WTC11 (cell line): ENCODE measurements around the gene ALDH5A1. TPM values are rescaled to one million over a fixed set of nuclear protein-coding genes. Genes with fewer than 3 reads are reported as not detected.

Source experiments
- ATAC-seq: fragments of 200-7000 bp; cut with Tn5 transposase; 2 replicates; pipeline ENCODE4 v1.10.0; 2021; ENCODE audit warnings: mild to moderate bottlenecking, moderate library complexity
- CTCF ChIA-PET: fragments of 300-600 bp; sonication (Branson Sonifier 250); formaldehyde crosslinking; loops from one replicate; lab custom pipeline; 2021; ENCODE audit warnings: antibody characterized with exemption; lab: Charles Lee
- POLR2A ChIA-PET: fragments of 350-600 bp; sonication (Branson Sonifier 250); formaldehyde crosslinking; loops from one replicate; lab custom pipeline; 2021; ENCODE audit warnings: antibody characterized with exemption; lab: Charles Lee
- DNase-seq: peaks from one replicate; pipeline ENCODE4 v3.0.0; 2021; ENCODE audit warnings: low spot score
- H3K27ac Mint-ChIP-seq: 2 replicates; pipeline ENCODE4 v1.8.0; 2021; ENCODE audit warnings: mixed read lengths
- H3K27me3 Mint-ChIP-seq: 2 replicates; pipeline ENCODE4 v1.8.0; 2021; ENCODE audit warnings: low read depth, mild to moderate bottlenecking, moderate library complexity, mixed read lengths
- H3K36me3 Mint-ChIP-seq: 2 replicates; pipeline ENCODE4 v1.8.0; 2021; ENCODE audit warnings: mixed read lengths
- H3K4me1 Mint-ChIP-seq: 2 replicates; pipeline ENCODE4 v1.8.0; 2022; ENCODE audit warnings: mixed read lengths
- H3K4me3 Mint-ChIP-seq: 2 replicates; pipeline ENCODE4 v1.8.0; 2021; ENCODE audit warnings: mild to moderate bottlenecking, moderate library complexity, mixed read lengths
- H3K9me3 Mint-ChIP-seq: 2 replicates; pipeline ENCODE4 v1.8.0; 2021; ENCODE audit warnings: mixed read lengths
- ETV6 ChIP-seq: sonication (generic); formaldehyde crosslinking; IDR thresholded peaks from 2 replicates; pipeline ENCODE4 v1.8.1; 2022; ENCODE audit warnings: mild to moderate bottlenecking, missing genetic modification reagents
- NR2C2 ChIP-seq: sonication (generic); formaldehyde crosslinking; IDR thresholded peaks from 2 replicates; pipeline ENCODE4 v1.8.0; 2022; ENCODE audit warnings: mild to moderate bottlenecking, missing genetic modification reagents
- PRRX2 ChIP-seq: fragments of 250-450 bp; sonication (Bioruptor Pico); IDR thresholded peaks from 2 replicates; pipeline ENCODE4 v1.8.0; 2021; ENCODE audit warnings: mild to moderate bottlenecking
- RELA ChIP-seq: sonication (generic); formaldehyde crosslinking; IDR thresholded peaks from 2 replicates; pipeline ENCODE4 v1.8.1; 2022; ENCODE audit warnings: missing genetic modification reagents, mild to moderate bottlenecking, borderline replicate concordance
- TP53 ChIP-seq: sonication (generic); formaldehyde crosslinking; IDR thresholded peaks from 2 replicates; pipeline ENCODE4 v1.8.1; 2023; ENCODE audit warnings: mild to moderate bottlenecking, missing genetic modification reagents
- total RNA-seq: library from RNA; stranded (reverse); gene quantifications from 3 replicates; pipeline ENCODE4 v1.2.3, GENCODE V29; 2021
- TF ChIP-seq, protein P1 (sequence below): sonication (generic); formaldehyde crosslinking; IDR thresholded peaks from 2 replicates; pipeline ENCODE4 v1.8.0; 2023; ENCODE audit warnings: missing genetic modification reagents, mild to moderate bottlenecking, borderline replicate concordance
- TF ChIP-seq, protein P2 (sequence below): sonication (generic); formaldehyde crosslinking; IDR thresholded peaks from 2 replicates; pipeline ENCODE4 v1.8.0; 2023; ENCODE audit warnings: mild to moderate bottlenecking, missing genetic modification reagents
- TF ChIP-seq, protein P3 (sequence below): fragments of 250-450 bp; sonication (Bioruptor Pico); IDR thresholded peaks from 2 replicates; pipeline ENCODE4 v1.9.0; 2021; ENCODE audit warnings: moderate library complexity, mild to moderate bottlenecking, inconsistent platforms, borderline replicate concordance
- TF ChIP-seq, protein P4 (sequence below): sonication (generic); formaldehyde crosslinking; IDR thresholded peaks from 2 replicates; pipeline ENCODE4 v1.8.1; 2023; ENCODE audit warnings: mild to moderate bottlenecking, missing genetic modification reagents, borderline replicate concordance
- TF ChIP-seq, protein P5 (sequence below): fragments of 250-450 bp; sonication (Bioruptor Pico); conservative IDR thresholded peaks from 2 replicates; pipeline ENCODE4 v1.9.0; 2021; ENCODE audit warnings: mild to moderate bottlenecking

The ALDH5A1 gene
- total RNA-seq, 1 experiment from 2014 or later, result 5.1 TPM

DNA sequence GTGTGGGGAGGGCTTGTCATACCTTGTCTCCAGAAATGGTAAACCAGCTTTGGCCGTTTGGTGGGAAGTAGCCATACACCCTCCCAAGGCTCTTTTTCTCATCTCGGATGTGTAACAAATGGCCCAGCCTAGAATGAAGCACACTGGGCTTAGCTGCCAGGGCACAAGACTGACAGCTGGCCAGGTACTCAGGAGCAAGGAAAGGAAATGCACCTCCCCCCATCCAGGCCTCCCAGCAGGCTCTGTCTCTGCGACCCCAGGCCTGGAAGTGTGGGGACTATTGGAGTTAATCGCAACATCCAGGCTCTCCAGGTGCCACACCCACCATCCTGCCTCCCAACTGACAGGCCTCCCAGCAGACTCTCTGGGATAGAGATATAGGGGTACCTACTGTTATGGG, 49.1 kb upstream of the ALDH5A1 start:
- Mint-ChIP-seq H3K4me3 (no peak overlapping the region), H3K9me3 (no peaks in the 10 kb centered on the region), H3K4me1 (peaks cover 8% of the 10 kb centered on the region), H3K27me3 (no peaks in the 10 kb centered on the region), H3K27ac (no peak overlapping the region), H3K36me3 (peaks cover 2% of the 10 kb centered on the region; the same call in 1 of the 2 replicates)
- POLR2A ChIA-PET, result no interaction called here
- TF ChIP-seq, protein P1, sequence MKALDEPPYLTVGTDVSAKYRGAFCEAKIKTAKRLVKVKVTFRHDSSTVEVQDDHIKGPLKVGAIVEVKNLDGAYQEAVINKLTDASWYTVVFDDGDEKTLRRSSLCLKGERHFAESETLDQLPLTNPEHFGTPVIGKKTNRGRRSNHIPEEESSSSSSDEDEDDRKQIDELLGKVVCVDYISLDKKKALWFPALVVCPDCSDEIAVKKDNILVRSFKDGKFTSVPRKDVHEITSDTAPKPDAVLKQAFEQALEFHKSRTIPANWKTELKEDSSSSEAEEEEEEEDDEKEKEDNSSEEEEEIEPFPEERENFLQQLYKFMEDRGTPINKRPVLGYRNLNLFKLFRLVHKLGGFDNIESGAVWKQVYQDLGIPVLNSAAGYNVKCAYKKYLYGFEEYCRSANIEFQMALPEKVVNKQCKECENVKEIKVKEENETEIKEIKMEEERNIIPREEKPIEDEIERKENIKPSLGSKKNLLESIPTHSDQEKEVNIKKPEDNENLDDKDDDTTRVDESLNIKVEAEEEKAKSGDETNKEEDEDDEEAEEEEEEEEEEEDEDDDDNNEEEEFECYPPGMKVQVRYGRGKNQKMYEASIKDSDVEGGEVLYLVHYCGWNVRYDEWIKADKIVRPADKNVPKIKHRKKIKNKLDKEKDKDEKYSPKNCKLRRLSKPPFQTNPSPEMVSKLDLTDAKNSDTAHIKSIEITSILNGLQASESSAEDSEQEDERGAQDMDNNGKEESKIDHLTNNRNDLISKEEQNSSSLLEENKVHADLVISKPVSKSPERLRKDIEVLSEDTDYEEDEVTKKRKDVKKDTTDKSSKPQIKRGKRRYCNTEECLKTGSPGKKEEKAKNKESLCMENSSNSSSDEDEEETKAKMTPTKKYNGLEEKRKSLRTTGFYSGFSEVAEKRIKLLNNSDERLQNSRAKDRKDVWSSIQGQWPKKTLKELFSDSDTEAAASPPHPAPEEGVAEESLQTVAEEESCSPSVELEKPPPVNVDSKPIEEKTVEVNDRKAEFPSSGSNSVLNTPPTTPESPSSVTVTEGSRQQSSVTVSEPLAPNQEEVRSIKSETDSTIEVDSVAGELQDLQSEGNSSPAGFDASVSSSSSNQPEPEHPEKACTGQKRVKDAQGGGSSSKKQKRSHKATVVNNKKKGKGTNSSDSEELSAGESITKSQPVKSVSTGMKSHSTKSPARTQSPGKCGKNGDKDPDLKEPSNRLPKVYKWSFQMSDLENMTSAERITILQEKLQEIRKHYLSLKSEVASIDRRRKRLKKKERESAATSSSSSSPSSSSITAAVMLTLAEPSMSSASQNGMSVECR (CRISPR knock-in tag), result no peak
- TF ChIP-seq, protein P2, sequence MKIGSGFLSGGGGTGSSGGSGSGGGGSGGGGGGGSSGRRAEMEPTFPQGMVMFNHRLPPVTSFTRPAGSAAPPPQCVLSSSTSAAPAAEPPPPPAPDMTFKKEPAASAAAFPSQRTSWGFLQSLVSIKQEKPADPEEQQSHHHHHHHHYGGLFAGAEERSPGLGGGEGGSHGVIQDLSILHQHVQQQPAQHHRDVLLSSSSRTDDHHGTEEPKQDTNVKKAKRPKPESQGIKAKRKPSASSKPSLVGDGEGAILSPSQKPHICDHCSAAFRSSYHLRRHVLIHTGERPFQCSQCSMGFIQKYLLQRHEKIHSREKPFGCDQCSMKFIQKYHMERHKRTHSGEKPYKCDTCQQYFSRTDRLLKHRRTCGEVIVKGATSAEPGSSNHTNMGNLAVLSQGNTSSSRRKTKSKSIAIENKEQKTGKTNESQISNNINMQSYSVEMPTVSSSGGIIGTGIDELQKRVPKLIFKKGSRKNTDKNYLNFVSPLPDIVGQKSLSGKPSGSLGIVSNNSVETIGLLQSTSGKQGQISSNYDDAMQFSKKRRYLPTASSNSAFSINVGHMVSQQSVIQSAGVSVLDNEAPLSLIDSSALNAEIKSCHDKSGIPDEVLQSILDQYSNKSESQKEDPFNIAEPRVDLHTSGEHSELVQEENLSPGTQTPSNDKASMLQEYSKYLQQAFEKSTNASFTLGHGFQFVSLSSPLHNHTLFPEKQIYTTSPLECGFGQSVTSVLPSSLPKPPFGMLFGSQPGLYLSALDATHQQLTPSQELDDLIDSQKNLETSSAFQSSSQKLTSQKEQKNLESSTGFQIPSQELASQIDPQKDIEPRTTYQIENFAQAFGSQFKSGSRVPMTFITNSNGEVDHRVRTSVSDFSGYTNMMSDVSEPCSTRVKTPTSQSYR (CRISPR knock-in tag), result peak; percentile 50; the same call in 1 of the 2 replicates
- no peak for TF ChIP-seq RELA (CRISPR knock-in tag)
- TF ChIP-seq ETV6 (CRISPR knock-in tag), result no peak
- no peak for TF ChIP-seq NR2C2
- TF ChIP-seq TP53 (CRISPR knock-in tag), result no peak
- TF ChIP-seq, protein P3, sequence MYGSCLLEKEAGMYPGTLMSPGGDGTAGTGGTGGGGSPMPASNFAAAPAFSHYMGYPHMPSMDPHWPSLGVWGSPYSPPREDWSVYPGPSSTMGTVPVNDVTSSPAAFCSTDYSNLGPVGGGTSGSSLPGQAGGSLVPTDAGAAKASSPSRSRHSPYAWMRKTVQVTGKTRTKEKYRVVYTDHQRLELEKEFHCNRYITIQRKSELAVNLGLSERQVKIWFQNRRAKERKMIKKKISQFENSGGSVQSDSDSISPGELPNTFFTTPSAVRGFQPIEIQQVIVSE (CRISPR knock-in tag), result no peak
- ATAC-seq (peak; percentile 76), DNase-seq (peak; percentile 21)
- CTCF ChIA-PET, result no interaction called here

DNA sequence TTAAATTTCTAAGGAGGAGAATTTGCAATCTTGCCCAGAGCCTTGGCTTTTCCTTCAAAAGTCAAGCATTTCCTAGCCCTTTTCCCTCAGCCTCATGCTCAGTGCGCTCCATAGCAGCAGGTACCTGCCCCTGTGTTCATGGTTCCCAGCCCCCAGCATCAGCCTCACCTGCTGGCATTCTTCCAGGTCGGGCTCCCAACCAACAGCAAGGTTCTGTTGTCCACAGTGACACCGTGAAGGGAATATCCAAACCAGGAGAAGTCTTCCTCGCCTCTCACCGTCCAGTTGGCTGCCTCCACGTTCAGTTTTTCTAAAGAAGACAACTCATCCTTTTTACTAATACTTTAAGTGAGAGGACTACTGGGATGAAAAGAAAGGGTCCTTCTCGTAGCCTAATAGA, 48.1 kb upstream of the ALDH5A1 start:
- TF ChIP-seq PRRX2, result no peak
- TF ChIP-seq, protein P4, sequence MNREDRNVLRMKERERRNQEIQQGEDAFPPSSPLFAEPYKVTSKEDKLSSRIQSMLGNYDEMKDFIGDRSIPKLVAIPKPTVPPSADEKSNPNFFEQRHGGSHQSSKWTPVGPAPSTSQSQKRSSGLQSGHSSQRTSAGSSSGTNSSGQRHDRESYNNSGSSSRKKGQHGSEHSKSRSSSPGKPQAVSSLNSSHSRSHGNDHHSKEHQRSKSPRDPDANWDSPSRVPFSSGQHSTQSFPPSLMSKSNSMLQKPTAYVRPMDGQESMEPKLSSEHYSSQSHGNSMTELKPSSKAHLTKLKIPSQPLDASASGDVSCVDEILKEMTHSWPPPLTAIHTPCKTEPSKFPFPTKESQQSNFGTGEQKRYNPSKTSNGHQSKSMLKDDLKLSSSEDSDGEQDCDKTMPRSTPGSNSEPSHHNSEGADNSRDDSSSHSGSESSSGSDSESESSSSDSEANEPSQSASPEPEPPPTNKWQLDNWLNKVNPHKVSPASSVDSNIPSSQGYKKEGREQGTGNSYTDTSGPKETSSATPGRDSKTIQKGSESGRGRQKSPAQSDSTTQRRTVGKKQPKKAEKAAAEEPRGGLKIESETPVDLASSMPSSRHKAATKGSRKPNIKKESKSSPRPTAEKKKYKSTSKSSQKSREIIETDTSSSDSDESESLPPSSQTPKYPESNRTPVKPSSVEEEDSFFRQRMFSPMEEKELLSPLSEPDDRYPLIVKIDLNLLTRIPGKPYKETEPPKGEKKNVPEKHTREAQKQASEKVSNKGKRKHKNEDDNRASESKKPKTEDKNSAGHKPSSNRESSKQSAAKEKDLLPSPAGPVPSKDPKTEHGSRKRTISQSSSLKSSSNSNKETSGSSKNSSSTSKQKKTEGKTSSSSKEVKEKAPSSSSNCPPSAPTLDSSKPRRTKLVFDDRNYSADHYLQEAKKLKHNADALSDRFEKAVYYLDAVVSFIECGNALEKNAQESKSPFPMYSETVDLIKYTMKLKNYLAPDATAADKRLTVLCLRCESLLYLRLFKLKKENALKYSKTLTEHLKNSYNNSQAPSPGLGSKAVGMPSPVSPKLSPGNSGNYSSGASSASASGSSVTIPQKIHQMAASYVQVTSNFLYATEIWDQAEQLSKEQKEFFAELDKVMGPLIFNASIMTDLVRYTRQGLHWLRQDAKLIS (CRISPR knock-in tag), result no peak
- TF ChIP-seq, protein P5, sequence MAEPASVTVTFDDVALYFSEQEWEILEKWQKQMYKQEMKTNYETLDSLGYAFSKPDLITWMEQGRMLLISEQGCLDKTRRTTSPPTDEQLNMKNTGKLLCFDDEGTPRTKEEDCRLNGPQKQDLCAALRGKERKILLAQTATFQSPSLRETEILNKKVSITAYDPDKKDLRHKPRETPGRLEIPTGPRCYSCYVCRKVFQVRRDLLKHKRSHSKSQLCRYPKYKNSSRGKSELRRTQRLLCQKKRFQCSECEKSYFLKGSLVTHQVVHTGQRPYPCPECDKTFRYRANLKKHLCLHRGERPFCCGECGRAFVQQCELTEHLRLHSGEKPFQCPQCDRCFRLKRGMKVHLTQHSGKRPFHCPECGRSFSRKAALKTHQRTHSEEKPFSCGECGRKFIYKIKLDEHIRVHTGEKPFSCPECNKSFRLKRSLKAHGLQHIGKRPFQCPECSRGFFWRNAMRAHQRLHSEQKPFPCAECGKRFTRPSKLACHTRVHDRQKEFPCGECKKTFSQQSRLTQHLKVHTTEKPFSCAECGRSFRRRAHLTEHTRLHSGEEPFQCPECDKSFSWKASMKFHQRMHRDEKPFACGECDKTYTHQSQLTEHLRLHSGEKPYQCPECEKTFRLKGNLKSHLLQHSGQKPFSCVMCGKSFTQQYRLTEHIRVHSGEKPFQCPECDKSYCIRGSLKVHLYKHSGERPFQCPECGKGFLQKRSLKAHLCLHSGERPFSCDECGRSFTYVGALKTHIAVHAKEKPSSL, result no peak

More for the DNA sequence above, 48.1 kb upstream of the ALDH5A1 start:
- ChIA-PET CTCF (no interaction called here), POLR2A (no interaction called here)
- no peaks in the 10 kb centered on the region for H3K27me3 Mint-ChIP-seq
- peaks cover 8% of the 10 kb centered on the region for H3K4me1 Mint-ChIP-seq
- ATAC-seq, result no peak
- no peak overlapping the region for H3K27ac Mint-ChIP-seq
- no peaks in the 10 kb centered on the region for H3K9me3 Mint-ChIP-seq
- no peak for DNase-seq
- peaks cover 2% of the 10 kb centered on the region; the same call in 1 of the 2 replicates for H3K36me3 Mint-ChIP-seq
- H3K4me3 Mint-ChIP-seq, result no peak overlapping the region
